Measurements from ENCODE around the gene BRSK2.

DNA sequence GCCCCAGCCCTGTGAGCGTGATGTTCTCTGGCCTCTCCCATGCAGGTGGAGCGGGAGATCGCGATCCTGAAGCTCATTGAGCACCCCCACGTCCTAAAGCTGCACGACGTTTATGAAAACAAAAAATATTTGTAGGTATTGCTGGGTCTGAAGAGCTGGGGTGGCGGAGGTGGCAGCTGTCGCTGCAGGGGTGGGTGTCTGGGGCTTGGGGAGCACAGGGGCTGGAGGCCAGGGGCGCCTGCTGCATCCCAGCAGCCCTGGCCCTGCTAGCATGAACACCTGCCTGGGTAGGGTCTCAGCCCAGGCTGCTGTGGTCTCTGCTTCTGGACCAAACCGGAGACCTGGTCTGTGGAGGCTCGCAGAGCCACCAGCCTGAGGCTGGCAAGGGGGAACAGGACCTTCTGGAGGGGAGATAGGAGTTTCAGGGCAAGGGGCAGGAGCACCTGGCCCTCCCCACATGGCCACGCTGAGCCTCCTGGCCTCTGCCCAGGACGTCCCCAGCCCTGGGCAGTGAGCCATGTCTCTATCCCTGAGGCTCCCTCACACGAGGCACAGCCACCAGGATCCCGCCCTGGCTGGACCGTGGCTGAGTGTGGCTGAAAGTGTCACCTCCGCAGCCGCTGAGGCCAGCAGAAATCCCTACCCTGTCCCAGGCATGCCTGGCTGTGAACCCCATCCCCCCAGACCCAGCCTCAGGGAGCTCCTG, 48.7 kb downstream of the BRSK2 start:
- TF ChIP-seq CTCF (IDR thresholded peaks at IDR 0.05) (no peak), POLR2A (IDR thresholded peaks at IDR 0.05) (no peak), POLR2AphosphoS5 (IDR thresholded peaks at IDR 0.05) (no peak)

Data from breast epithelium (tissue), 3 donors.